Cardiac muscle cell (in vitro differentiated cells and primary cell): ENCODE data around the gene PSTPIP1. TPM values are rescaled to one million over a fixed set of nuclear protein-coding genes. Genes with fewer than 3 reads are reported as not detected.
A peak's percentile ranks its signal among the peaks of the same experiment; 100 is the strongest.

Experiments
- DNase-seq, 2 donors: peaks; one replicate each; pipeline versions ENCODE4 v3.0.0 to v3.0.0-alpha.2; 2010 to 2017; ENCODE audit warnings: low read depth in 1 of 2, low spot score in 1 of 2
- H3K27ac ChIP-seq: fragments of 200-600 bp; sonication (generic); 2 replicates; pipeline ENCODE4 v1.5.1; 2016
- H3K27me3 ChIP-seq: fragments of 200-600 bp; sonication (generic); 2 replicates; pipeline ENCODE4 v1.6.0; 2016; ENCODE audit warnings: control low read depth
- H3K36me3 ChIP-seq: fragments of 200-600 bp; sonication (generic); 2 replicates; pipeline ENCODE4 v1.5.1; 2016; ENCODE audit warnings: control low read depth
- H3K4me1 ChIP-seq: fragments of 200-600 bp; sonication (generic); 2 replicates; pipeline ENCODE4 v1.8.1; 2017; ENCODE audit warnings: low read depth, mild to moderate bottlenecking, mixed run types
- H3K4me3 ChIP-seq: fragments of 200-600 bp; sonication (generic); 2 replicates; pipeline ENCODE4 v1.5.1; 2016; ENCODE audit warnings: mild to moderate bottlenecking
- H3K9me3 ChIP-seq: fragments of 200-600 bp; sonication (generic); 2 replicates; pipeline ENCODE4 v1.5.1; 2017; ENCODE audit warnings: low read depth, mild to moderate bottlenecking, control low read depth
- CTCF ChIP-seq: IDR thresholded peaks from 2 replicates; pipeline ENCODE4 v1.5.1; 2012; ENCODE audit warnings: low read depth, mild to moderate bottlenecking, low read length
- polyA plus RNA-seq: library from polyadenylated mRNA; unstranded; fragments of >200 nt; fragmentation: Nextera tagmentation; extraction: Ambion mirVana; gene quantifications from 2 replicates; pipeline ENCODE4 v1.2.1, GENCODE V29; 2016
- total RNA-seq: library from RNA; depleted of rRNA; stranded (reverse); fragments of >200 nt; gene quantifications from 2 replicates; pipeline ENCODE4 v1.2.3, GENCODE V29; 2016

PSTPIP1 gene
- total and polyA plus RNA-seq, 2 experiments from 2014 or later = 0.26 to 0.63 TPM

- Histone ChIP-seq H3K36me3 (no peaks in the 10 kb centered on the region), H3K27ac (no peak overlapping the region), H3K4me1 (peaks cover 56% of the 10 kb centered on the region), H3K27me3 (no peaks in the 10 kb centered on the region), H3K4me3 (no peak overlapping the region), H3K9me3 (no peaks in the 10 kb centered on the region)
- no peak for DNase-seq
- TF ChIP-seq CTCF = no peak
Measured at GRCh38 chr15:77064063-77064462, 69.1 kb downstream of the PSTPIP1 start.

GRCh38 chr15:77064539-77065308, 69.8 kb downstream of the PSTPIP1 start:
- Histone ChIP-seq H3K36me3 (no peaks in the 10 kb centered on the region), H3K27me3 (no peaks in the 10 kb centered on the region), H3K4me1 (peaks cover 59% of the 10 kb centered on the region), H3K9me3 (no peaks in the 10 kb centered on the region), H3K27ac (peak overlapping the region; percentile 62), H3K4me3 (no peak overlapping the region)
- TF ChIP-seq CTCF = no peak
- no peak for DNase-seq

GRCh38 chr15:77066971-77067690, 72.2 kb downstream of the PSTPIP1 start:
- Histone ChIP-seq H3K4me3 (no peak overlapping the region), H3K27ac (no peak overlapping the region), H3K4me1 (peaks cover 37% of the 10 kb centered on the region), H3K36me3 (no peaks in the 10 kb centered on the region), H3K27me3 (no peaks in the 10 kb centered on the region), H3K9me3 (no peaks in the 10 kb centered on the region)
- TF ChIP-seq CTCF = no peak
- no peak for DNase-seq

- Histone ChIP-seq H3K36me3 (no peaks in the 10 kb centered on the region), H3K27ac (no peak overlapping the region), H3K9me3 (no peaks in the 10 kb centered on the region), H3K27me3 (no peaks in the 10 kb centered on the region), H3K4me3 (no peak overlapping the region), H3K4me1 (peaks cover 35% of the 10 kb centered on the region)
- TF ChIP-seq CTCF = no peak
- DNase-seq = no peak
Measured at GRCh38 chr15:77067691-77068367, 72.9 kb downstream of the PSTPIP1 start.

- Histone ChIP-seq H3K27me3 (no peaks in the 10 kb centered on the region), H3K9me3 (no peaks in the 10 kb centered on the region), H3K27ac (no peak overlapping the region), H3K36me3 (no peaks in the 10 kb centered on the region), H3K4me1 (peaks cover 35% of the 10 kb centered on the region), H3K4me3 (no peak overlapping the region)
- no peak for DNase-seq
- TF ChIP-seq CTCF = no peak
Measured at GRCh38 chr15:77068633-77069032, 73.7 kb downstream of the PSTPIP1 start.
